GM12874 (cell line): ENCODE data around the gene ACTR6.

Experiments
- CTCF ChIP-seq: IDR thresholded peaks from 2 replicates; pipeline ENCODE4 v1.5.1; 2011; ENCODE audit warnings: low read depth, mild to moderate bottlenecking, control low read depth, low read length, moderate library complexity; ENCODE audit not compliant: insufficient read depth

The ACTR6 gene

GRCh38 chr12:100249941-100250340 lies 49.3 kb downstream of the ACTR6 start:
- no peak for TF ChIP-seq CTCF

- TF ChIP-seq CTCF: no peak
Observed at GRCh38 chr12:100251917-100252316, 51.3 kb downstream of the ACTR6 start.

- no peak for TF ChIP-seq CTCF
Observed at GRCh38 chr12:100253437-100253836, 52.8 kb downstream of the ACTR6 start.

GRCh38 chr12:100254876-100255275 lies 54.3 kb downstream of the ACTR6 start:
- no peak for TF ChIP-seq CTCF

- TF ChIP-seq CTCF: no peak
Observed at GRCh38 chr12:100258127-100258526, 57.5 kb downstream of the ACTR6 start.

- no peak for TF ChIP-seq CTCF
Observed at GRCh38 chr12:100263131-100263530, 62.5 kb downstream of the ACTR6 start.

- no peak for TF ChIP-seq CTCF
Observed at GRCh38 chr12:100265732-100266584, 65.3 kb downstream of the ACTR6 start.
